ENCODE data around the gene CRYGB. TPM values are rescaled to one million over a fixed set of nuclear protein-coding genes. Genes with fewer than 3 reads are reported as not detected.

Gene CRYGB
- total and polyA plus RNA-seq, 2 donors (not counting 3 experiments of a cell fraction or from before 2014, with no cell fraction given): not detected

GRCh38 chr2:208174144-208174543, 28.2 kb upstream of the CRYGB start:
- H2AFZ ChIP-seq (ENCODE audit: low read depth, low read length): no peak overlapping the region
- CTCF ChIA-PET: interaction anchor here (0.7 to 4.8 kb wide), 8 partner anchors 8 to 80 kb away, joined by 3 to 90 read pairs (median 11); partner anchors contain the start of gene IDH1
- H3K4me2 ChIP-seq (ENCODE audit: insufficient read depth, low read length): no peak overlapping the region
- DNase-seq (ENCODE audit: low read depth, low spot score) (no peak), FAIRE-seq (no peak)
- H3K79me2 ChIP-seq (ENCODE audit: control insufficient read depth, insufficient read depth, low read length): no peaks in the 10 kb centered on the region
- no peak for TF ChIP-seq MYC (IDR thresholded peaks at IDR 0.05; ENCODE audit: low read depth, low read length)
- TF ChIP-seq FOS (IDR thresholded peaks at IDR 0.05; ENCODE audit: borderline replicate concordance, insufficient read depth, low read length): no peak
- no peak for TF ChIP-seq POLR2AphosphoS5 (IDR thresholded peaks at IDR 0.05; ENCODE audit: insufficient read depth, low read depth, low read length)
- TF ChIP-seq EZH2 (IDR thresholded peaks at IDR 0.05; ENCODE audit: borderline replicate concordance, low read depth, low read length, severe bottlenecking): no peak
- no peak for TF ChIP-seq MAX (IDR thresholded peaks at IDR 0.05; ENCODE audit: insufficient read depth, insufficient read length)
- TF ChIP-seq POLR2A (IDR thresholded peaks at IDR 0.05; ENCODE audit: low read depth, low read length): no peak
- TF ChIP-seq JUN (IDR thresholded peaks at IDR 0.05; ENCODE audit: borderline replicate concordance, insufficient read depth, insufficient read length, low read depth): no peak
- TF ChIP-seq CTCF (IDR thresholded peaks at IDR 0.05; ENCODE audit: extremely low read depth in 1 of 2, insufficient read depth in 1 of 2, low read depth in 1 of 2, low read length in 2 of 2): no peak
- TF ChIP-seq GATA2 (IDR thresholded peaks at IDR 0.05; ENCODE audit: insufficient read depth, insufficient read length, low read depth, low read length): no peak
- dilution Hi-C loops (cut with MboI; ENCODE audit: extremely low pct_ligation_motif_present, low sequenced_read_pairs): no loop called here
- no peaks in the 10 kb centered on the region for H3K9me1 ChIP-seq (replicated peaks; ENCODE audit: control insufficient read depth, extremely low read depth, insufficient read depth, low read length)
- no peak overlapping the region for H3K4me3 ChIP-seq (replicated peaks in 1 of 3; ENCODE audit: insufficient read depth in 1 of 3, low read depth in 1 of 3, low read length in 3 of 3)
- BruUV-seq (replicated peaks): no TSS peak
- no peak overlapping the region for H3K9ac ChIP-seq (replicated peaks; ENCODE audit: extremely low read depth, insufficient read depth, low read length)
- intact Hi-C loops (cut with micrococcal nuclease): loop anchor here (2.0 to 10.0 kb wide), 3 partner anchors 171 to 1157 kb away; no protein-coding TSS in a partner anchor
- H3K4me1 ChIP-seq (ENCODE audit: control insufficient read depth, extremely low read depth, insufficient read depth, low read length): no peaks in the 10 kb centered on the region
- no peak overlapping the region for H3K27ac ChIP-seq (ENCODE audit: insufficient read depth, low read depth, low read length)
- H3K36me3 ChIP-seq (ENCODE audit: control insufficient read depth in 2 of 2, extremely low read depth in 1 of 2, insufficient read depth in 2 of 2, low read length in 2 of 2): no peaks in the 10 kb centered on the region
- H3K27me3 ChIP-seq (ENCODE audit: control insufficient read depth in 2 of 2, insufficient read depth in 2 of 2, low read length in 2 of 2): no peaks in the 10 kb centered on the region
- no peaks in the 10 kb centered on the region for H4K20me1 ChIP-seq (replicated peaks; ENCODE audit: control insufficient read depth, extremely low read depth, insufficient read depth, low read length)
- H3K9me3 ChIP-seq (replicated peaks; ENCODE audit: control insufficient read depth, insufficient read depth, low read length): no peaks in the 10 kb centered on the region
- POLR2A ChIA-PET: no interaction called here

Measured in endothelial cell of umbilical vein (primary cell).